Measurements from ENCODE around the gene ELAVL4. TPM values are rescaled to one million over a fixed set of nuclear protein-coding genes. Genes with fewer than 3 reads are reported as not detected.

Gene ELAVL4
- total RNA-seq, 2 donors from 2014 or later, result 0.28 to 1.4 TPM

DNA sequence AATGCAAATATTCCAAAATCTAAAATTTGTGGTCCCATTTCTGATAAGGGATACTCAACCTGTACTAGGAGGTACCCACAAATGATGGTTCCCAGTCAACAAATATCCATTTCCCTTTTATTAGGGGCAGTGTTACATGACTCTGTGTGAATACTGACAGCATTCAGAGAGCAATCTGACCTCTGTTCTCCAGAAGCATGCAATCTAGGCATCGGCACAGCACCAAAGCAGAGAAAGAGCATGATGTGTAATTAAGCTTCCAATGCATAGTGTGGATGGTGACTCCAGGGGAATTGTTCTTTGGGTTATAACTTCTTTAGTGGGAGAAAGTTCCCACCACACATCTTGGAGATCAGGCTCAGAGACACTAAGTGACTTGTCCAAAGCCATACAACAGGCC, 71.6 kb downstream of the ELAVL4 start:
- Histone ChIP-seq H3K4me3 (no peak overlapping the region), H3K9me3 (no peaks in the 10 kb centered on the region), H3K27me3 (no peaks in the 10 kb centered on the region), H3K36me3 (no peaks in the 10 kb centered on the region), H3K27ac (no peak overlapping the region), H3K4me1 (peaks cover 0 to 7% of the 10 kb centered on the region in 2 donors)
- TF ChIP-seq CTCF (IDR thresholded peaks at IDR 0.05), result no peak
- DNase-seq (ENCODE audit: low spot score), result no peak

DNA sequence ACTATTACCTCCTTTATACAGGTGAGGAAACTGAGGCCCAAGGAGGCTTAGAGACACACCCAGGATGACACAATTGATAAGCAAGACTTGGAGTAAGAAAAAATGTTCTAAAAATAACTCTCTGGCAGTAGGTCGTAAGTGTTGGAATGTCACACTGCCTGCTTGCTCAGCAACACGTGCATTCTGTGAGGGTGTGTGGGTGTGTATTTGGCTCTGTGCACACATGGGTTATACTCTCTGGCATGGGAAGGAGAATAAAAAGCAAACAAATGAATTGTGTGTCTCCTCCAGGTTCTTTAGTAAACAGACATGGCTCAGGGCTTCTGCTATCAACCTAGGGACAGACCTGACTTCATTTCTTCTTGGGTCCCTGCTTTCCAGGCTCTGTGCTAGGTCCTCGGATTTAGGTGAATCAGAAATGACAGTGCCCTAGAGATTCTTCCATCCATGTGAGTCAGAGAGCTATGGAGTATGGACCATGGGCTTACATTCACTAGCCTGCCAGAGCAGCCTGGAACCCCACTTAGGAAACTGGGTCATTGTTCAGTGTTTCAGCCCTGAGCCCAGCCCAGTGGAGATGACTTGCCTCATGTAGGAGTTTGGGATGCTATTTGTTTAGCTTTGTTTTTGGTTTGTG, 72.4 kb downstream of the ELAVL4 start:
- DNase-seq (ENCODE audit: low spot score), result no peak
- Histone ChIP-seq H3K9me3 (no peaks in the 10 kb centered on the region), H3K27ac (no peak overlapping the region), H3K4me1 (peaks cover 0 to 5% of the 10 kb centered on the region in 2 donors), H3K36me3 (no peaks in the 10 kb centered on the region), H3K4me3 (no peak overlapping the region), H3K27me3 (no peaks in the 10 kb centered on the region)
- no peak for TF ChIP-seq CTCF (IDR thresholded peaks at IDR 0.05)

GRCh38 chr1:50183378-50184133, 74.8 kb downstream of the ELAVL4 start:
- H3K9me3 ChIP-seq, result no peaks in the 10 kb centered on the region
- H3K4me3 ChIP-seq, result no peak overlapping the region
- H3K27me3 ChIP-seq, result no peaks in the 10 kb centered on the region
- no peak for TF ChIP-seq CTCF (IDR thresholded peaks at IDR 0.05)
- no peak for DNase-seq (ENCODE audit: low spot score)
- no peak overlapping the region for H3K27ac ChIP-seq
- no peaks in the 10 kb centered on the region for H3K4me1 ChIP-seq
- no peaks in the 10 kb centered on the region for H3K36me3 ChIP-seq

DNA sequence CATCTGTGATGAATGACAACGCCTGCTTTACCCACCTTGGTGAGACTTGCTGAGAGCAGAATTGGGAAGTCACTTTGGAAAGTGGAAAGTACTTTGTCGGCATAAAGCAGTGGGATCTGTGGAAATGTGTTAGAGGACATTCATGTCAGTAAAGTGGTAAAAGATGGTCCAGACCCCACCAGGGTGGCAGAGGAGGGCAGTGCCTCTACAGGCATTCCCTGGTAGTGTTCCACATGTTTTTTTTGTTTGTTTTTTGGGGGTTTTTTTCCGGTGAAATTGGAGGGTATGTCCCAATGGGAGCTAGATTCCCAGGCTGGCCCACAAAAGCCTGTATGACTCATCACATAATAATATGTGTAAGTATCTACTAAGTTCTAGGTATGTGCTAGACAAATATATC, 80.6 kb downstream of the ELAVL4 start:
- H3K4me1 ChIP-seq, result no peaks in the 10 kb centered on the region
- H3K36me3 ChIP-seq, result no peaks in the 10 kb centered on the region
- H3K27me3 ChIP-seq, result no peaks in the 10 kb centered on the region
- no peak for DNase-seq (ENCODE audit: low spot score)
- no peaks in the 10 kb centered on the region for H3K9me3 ChIP-seq
- no peak overlapping the region for H3K27ac ChIP-seq
- no peak overlapping the region for H3K4me3 ChIP-seq
- no peak for TF ChIP-seq CTCF (IDR thresholded peaks at IDR 0.05)

GRCh38 chr1:50193002-50193401, 84.3 kb downstream of the ELAVL4 start:
- no peak for DNase-seq (ENCODE audit: low spot score)
- H3K4me1 ChIP-seq, result no peaks in the 10 kb centered on the region
- H3K27ac ChIP-seq, result no peak overlapping the region
- no peak overlapping the region for H3K4me3 ChIP-seq
- no peaks in the 10 kb centered on the region for H3K27me3 ChIP-seq
- no peaks in the 10 kb centered on the region for H3K9me3 ChIP-seq
- no peak for TF ChIP-seq CTCF (IDR thresholded peaks at IDR 0.05)
- no peaks in the 10 kb centered on the region for H3K36me3 ChIP-seq
